ENCODE results near the gene GNAQ. TPM values are rescaled to one million over a fixed set of nuclear protein-coding genes. Genes with fewer than 3 reads are reported as not detected.
A peak's percentile ranks its signal among the peaks of the same experiment; 100 is the strongest.

Gene GNAQ
- total RNA-seq, 1 donor from 2014 or later: 64.9 TPM

- Mint-ChIP-seq H3K9me3 (ENCODE audit: low read depth) (no peaks in the 10 kb centered on the region), H3K27ac (no peak overlapping the region), H3K4me1 (ENCODE audit: low read depth) (peaks cover 22% of the 10 kb centered on the region), H3K27me3 (no peaks in the 10 kb centered on the region), H3K4me3 (ENCODE audit: low read depth) (no peak overlapping the region), H3K36me3 (ENCODE audit: insufficient read depth) (peaks cover 1% of the 10 kb centered on the region)
- TF ChIP-seq, protein P1, sequence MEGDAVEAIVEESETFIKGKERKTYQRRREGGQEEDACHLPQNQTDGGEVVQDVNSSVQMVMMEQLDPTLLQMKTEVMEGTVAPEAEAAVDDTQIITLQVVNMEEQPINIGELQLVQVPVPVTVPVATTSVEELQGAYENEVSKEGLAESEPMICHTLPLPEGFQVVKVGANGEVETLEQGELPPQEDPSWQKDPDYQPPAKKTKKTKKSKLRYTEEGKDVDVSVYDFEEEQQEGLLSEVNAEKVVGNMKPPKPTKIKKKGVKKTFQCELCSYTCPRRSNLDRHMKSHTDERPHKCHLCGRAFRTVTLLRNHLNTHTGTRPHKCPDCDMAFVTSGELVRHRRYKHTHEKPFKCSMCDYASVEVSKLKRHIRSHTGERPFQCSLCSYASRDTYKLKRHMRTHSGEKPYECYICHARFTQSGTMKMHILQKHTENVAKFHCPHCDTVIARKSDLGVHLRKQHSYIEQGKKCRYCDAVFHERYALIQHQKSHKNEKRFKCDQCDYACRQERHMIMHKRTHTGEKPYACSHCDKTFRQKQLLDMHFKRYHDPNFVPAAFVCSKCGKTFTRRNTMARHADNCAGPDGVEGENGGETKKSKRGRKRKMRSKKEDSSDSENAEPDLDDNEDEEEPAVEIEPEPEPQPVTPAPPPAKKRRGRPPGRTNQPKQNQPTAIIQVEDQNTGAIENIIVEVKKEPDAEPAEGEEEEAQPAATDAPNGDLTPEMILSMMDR (IDR thresholded peaks at IDR 0.05; ENCODE audit: unreplicated experiment): no peak
- no peak for DNase-seq (ENCODE audit: low spot score, unreplicated experiment)
These were observed 84.5 kb downstream of the GNAQ start for GRCh38 chr9:77946969-77947620.

DNA sequence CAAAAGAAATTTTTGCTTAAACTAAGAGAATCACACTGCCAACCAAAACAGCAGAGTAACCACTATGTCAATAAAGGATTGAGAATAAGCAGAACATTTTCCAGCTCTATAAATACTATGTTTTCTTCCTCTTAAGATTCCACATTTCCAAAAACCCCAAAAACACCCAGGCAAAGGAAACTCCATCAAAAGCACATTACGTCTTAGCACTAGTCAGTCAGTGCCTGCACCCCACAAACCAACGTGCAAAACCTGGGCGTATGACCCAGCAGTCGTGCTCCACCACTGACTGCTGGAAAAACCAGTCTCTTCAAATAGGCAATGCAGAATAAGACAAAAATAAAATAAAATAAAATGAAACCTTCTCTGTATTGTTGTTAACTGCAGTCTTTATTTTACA, 85.3 kb downstream of the GNAQ start:
- peaks cover 24% of the 10 kb centered on the region for H3K4me1 Mint-ChIP-seq (ENCODE audit: low read depth)
- no peak for DNase-seq (ENCODE audit: low spot score, unreplicated experiment)
- no peaks in the 10 kb centered on the region for H3K27me3 Mint-ChIP-seq
- no peak overlapping the region for H3K27ac Mint-ChIP-seq
- no peaks in the 10 kb centered on the region for H3K36me3 Mint-ChIP-seq (ENCODE audit: insufficient read depth)
- no peak overlapping the region for H3K4me3 Mint-ChIP-seq (ENCODE audit: low read depth)
- H3K9me3 Mint-ChIP-seq (ENCODE audit: low read depth): no peaks in the 10 kb centered on the region
- TF ChIP-seq, protein P1 (IDR thresholded peaks at IDR 0.05; ENCODE audit: unreplicated experiment): no peak

DNA sequence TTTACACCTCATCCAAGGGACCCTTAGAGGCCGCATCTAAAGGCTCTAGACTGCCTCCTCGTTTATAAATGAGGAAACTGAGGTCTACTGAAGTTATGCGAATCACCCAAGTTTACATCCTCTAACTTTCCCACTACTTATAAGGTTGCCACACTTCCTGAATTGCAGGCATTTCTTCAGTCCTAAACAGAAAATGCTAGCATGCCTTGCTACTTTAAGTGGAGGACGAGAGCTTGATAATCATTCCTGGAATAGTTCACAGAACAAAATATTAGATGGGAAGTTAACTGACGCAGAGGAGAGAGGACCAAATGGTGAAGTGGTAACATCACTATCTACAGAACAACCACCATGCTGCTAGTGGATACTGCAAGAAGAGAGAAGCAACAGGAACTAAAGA, 85.8 kb downstream of the GNAQ start:
- H3K9me3 Mint-ChIP-seq (ENCODE audit: low read depth): no peaks in the 10 kb centered on the region
- H3K4me1 Mint-ChIP-seq (ENCODE audit: low read depth): peaks cover 24% of the 10 kb centered on the region
- H3K4me3 Mint-ChIP-seq (ENCODE audit: low read depth): no peak overlapping the region
- no peaks in the 10 kb centered on the region for H3K36me3 Mint-ChIP-seq (ENCODE audit: insufficient read depth)
- TF ChIP-seq, protein P1 (IDR thresholded peaks at IDR 0.05; ENCODE audit: unreplicated experiment): no peak
- DNase-seq (ENCODE audit: low spot score, unreplicated experiment): no peak
- no peaks in the 10 kb centered on the region for H3K27me3 Mint-ChIP-seq
- H3K27ac Mint-ChIP-seq: no peak overlapping the region

DNA sequence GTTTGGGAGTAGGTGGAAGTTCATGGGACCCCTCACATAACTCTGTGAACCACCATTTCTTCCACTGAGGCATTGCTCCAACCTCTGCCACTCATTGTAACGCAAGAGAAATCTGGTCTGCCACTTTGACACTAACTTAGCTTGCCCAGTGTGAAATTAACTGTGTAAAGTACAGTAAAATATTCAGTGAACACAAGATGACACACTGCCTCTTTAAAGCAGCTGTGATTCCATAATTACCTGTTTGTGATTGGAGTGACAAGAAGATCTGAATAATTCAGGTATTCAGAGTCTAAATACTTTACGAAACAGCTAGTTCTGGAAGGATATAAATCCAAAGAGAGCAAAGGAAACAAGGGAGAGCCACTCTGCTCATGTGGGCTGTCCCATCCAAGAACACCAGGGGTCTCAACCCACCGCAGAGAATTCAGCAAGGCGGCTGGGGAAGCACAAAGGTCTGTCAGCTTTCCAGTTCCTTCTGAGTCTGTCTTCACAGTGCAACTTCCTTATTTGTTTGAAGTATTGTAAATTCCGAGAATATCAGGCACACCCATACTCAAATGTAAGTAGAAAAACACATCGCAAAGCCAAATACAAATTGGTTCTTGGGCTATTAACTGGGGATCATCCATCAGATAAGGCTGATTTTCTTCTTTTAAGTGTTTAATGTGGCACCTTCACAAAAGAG, 86.9 kb downstream of the GNAQ start:
- Mint-ChIP-seq H3K27me3 (no peaks in the 10 kb centered on the region), H3K4me3 (ENCODE audit: low read depth) (no peak overlapping the region), H3K9me3 (ENCODE audit: low read depth) (no peaks in the 10 kb centered on the region), H3K4me1 (ENCODE audit: low read depth) (peaks cover 20% of the 10 kb centered on the region), H3K27ac (peak overlapping the region; percentile 84), H3K36me3 (ENCODE audit: insufficient read depth) (no peaks in the 10 kb centered on the region)
- no peak for DNase-seq (ENCODE audit: low spot score, unreplicated experiment)
- TF ChIP-seq, protein P1 (IDR thresholded peaks at IDR 0.05; ENCODE audit: unreplicated experiment): peak; percentile 36

- Mint-ChIP-seq H3K36me3 (ENCODE audit: insufficient read depth) (peaks cover 1% of the 10 kb centered on the region), H3K4me3 (ENCODE audit: low read depth) (no peak overlapping the region), H3K9me3 (ENCODE audit: low read depth) (no peaks in the 10 kb centered on the region), H3K27me3 (no peaks in the 10 kb centered on the region), H3K4me1 (ENCODE audit: low read depth) (peaks cover 21% of the 10 kb centered on the region), H3K27ac (no peak overlapping the region)
- TF ChIP-seq, protein P1 (IDR thresholded peaks at IDR 0.05; ENCODE audit: unreplicated experiment): no peak
- DNase-seq (ENCODE audit: low spot score, unreplicated experiment): no peak
These were observed 88.6 kb downstream of the GNAQ start for GRCh38 chr9:77943057-77943456.

All from progenitor cell of endocrine pancreas (in vitro differentiated cells).